Esophagus squamous epithelium (tissue), 4 donors: ENCODE measurements around the gene RBBP8NL.
A peak's percentile ranks its signal among the peaks of the same experiment; 100 is the strongest.

Experiments
- CTCF ChIP-seq, 6 experiments: fragments of 450-650 bp in 4 of 6; fragments of 200-600 bp in 2 of 6; sonication (generic) in 2 of 6; IDR thresholded peaks; one replicate each; pipeline ENCODE4 v1.5.1; 2016 to 2019; ENCODE audit warnings: antibody characterized with exemption in 6 of 6, mild to moderate bottlenecking in 4 of 6, moderate library complexity in 4 of 6
- POLR2A ChIP-seq, 4 donors: fragments of 450-650 bp; IDR thresholded peaks; one replicate each; pipeline ENCODE4 v1.6.1; 2017; ENCODE audit warnings: antibody characterized with exemption in 4 of 4, mild to moderate bottlenecking in 4 of 4, moderate library complexity in 3 of 4

DNA sequence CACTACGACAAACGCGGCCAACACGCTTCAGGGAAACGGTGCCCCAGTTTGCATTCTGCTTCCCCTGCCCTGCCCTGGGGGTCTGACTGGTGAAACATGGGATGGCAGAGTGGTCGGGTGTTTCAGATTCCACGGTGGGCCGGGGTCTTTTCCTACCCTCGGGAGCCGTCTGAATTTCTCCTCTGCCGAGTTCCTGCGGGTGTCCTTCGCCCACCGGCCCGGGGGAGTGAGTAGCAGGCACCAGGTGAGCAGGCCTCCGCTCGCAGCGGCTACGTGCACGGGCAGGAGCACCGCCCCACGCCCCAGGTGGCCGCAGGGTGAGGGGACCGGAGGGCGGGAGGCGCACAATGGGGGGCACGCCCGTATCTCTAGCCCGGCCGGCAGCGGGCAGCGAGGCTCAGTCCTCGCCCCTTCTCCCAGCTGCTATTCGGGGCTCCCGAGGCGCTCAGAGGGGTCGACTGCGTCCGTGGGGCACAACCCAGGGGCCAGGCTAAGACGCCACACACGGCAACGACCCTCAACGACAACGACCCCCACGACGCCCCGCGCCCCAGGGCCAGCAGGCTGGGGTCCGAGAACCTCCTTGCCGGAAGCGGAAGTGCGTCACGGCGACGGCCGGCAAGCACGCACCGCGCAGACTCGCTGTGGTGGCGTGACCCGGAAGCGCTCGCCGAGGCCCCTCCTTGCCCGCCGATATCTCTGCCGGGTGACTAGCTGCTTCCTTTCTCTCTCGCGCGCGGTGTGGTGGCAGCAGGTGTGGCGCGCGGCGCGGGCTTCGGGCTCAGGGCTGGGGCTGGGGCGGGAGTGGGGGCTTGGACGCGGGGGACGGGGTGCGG is 40.7 kb downstream of the RBBP8NL start, which contains the start of gene RPS21:
- TF ChIP-seq CTCF (IDR thresholded peaks at IDR 0.05) (peak in 2 of 6 experiments; percentile 4 to 30), POLR2A (IDR thresholded peaks at IDR 0.05) (peak in 3 of 4 donors; percentile 70 to 92 (median 79))
